Endothelial cell of umbilical vein (primary cell): ENCODE measurements around the gene SIN3B. TPM values are rescaled to one million over a fixed set of nuclear protein-coding genes. Genes with fewer than 3 reads are reported as not detected.

ENCODE experiments used
- BruUV-seq: library from RNA; stranded (reverse); fragments of 400-500 nt; replicated peaks from 2 replicates; lab custom pipeline; 2021; lab: Mats Ljungman, UMichigan
- CTCF ChIA-PET: fragments of 300-600, 350-600 bp; sonication (Branson Sonifier 250); formaldehyde crosslinking; loops from one replicate; lab custom pipeline; 2021; ENCODE audit warnings: antibody characterized with exemption, inconsistent platforms; lab: Charles Lee
- POLR2A ChIA-PET: fragments of 300-600, 350-600 bp; sonication (Branson Sonifier 250); formaldehyde crosslinking; loops from one replicate; lab custom pipeline; 2021; ENCODE audit warnings: antibody characterized with exemption, inconsistent platforms; lab: Charles Lee
- DNase-seq: peaks from one replicate; pipeline ENCODE4 v3.0.0-alpha.2; 2011; ENCODE audit warnings: low read depth, low spot score
- FAIRE-seq: peaks from 2 replicates; lab custom pipeline; 2011; peaks lifted over from hg19 to GRCh38; lab: Jason Lieb, UNC
- H2AFZ ChIP-seq: 2 replicates; pipeline ENCODE4 v1.6.0; 2012; ENCODE audit warnings: low read depth, low read length, control low read depth, inconsistent platforms
- H3K27ac ChIP-seq: 2 replicates; pipeline ENCODE4 v1.5.1; 2011; ENCODE audit warnings: low read depth, mild to moderate bottlenecking, control low read depth, low read length, moderate library complexity; ENCODE audit not compliant: insufficient read depth
- H3K27me3 ChIP-seq, 2 experiments: 2 replicates each; pipeline versions ENCODE4 v1.6.0 to v1.6.1; 2011; ENCODE audit warnings: low read length in 2 of 2, mixed read lengths in 1 of 2; ENCODE audit not compliant: control insufficient read depth in 2 of 2, insufficient read depth in 2 of 2
- H3K36me3 ChIP-seq, 2 experiments: 2 replicates in 1 of 2; 3 replicates in 1 of 2; pipeline ENCODE4 v1.5.1; 2011; ENCODE audit warnings: low read length in 2 of 2, mild to moderate bottlenecking in 1 of 2, moderate library complexity in 1 of 2; ENCODE audit not compliant: control insufficient read depth in 2 of 2, insufficient read depth in 2 of 2; ENCODE audit errors: extremely low read depth in 1 of 2
- H3K4me1 ChIP-seq: 3 replicates; pipeline ENCODE4 v1.5.1; 2011; ENCODE audit warnings: mild to moderate bottlenecking, low read length; ENCODE audit not compliant: control insufficient read depth, insufficient read depth; ENCODE audit errors: extremely low read depth
- H3K4me2 ChIP-seq: 2 replicates; pipeline ENCODE4 v1.6.1; 2011; ENCODE audit warnings: low read length, control low read depth, mixed read lengths; ENCODE audit not compliant: insufficient read depth
- H3K4me3 ChIP-seq, 3 experiments: fragments of 200-600 bp in 1 of 3; sonication (generic), shearing (Covaris generic) in 1 of 3; replicated peaks in 1 of 3; 2 replicates each; pipeline ENCODE4 v1.5.1; 2011 to 2016; ENCODE audit warnings: control low read depth in 3 of 3, low read length in 3 of 3, mild to moderate bottlenecking in 2 of 3, inconsistent platforms in 1 of 3, low read depth in 1 of 3, moderate library complexity in 1 of 3; ENCODE audit not compliant: insufficient read depth in 1 of 3
- H3K79me2 ChIP-seq: 2 replicates; pipeline ENCODE4 v1.6.0; 2012; ENCODE audit warnings: low read length, inconsistent platforms; ENCODE audit not compliant: control insufficient read depth, insufficient read depth
- H3K9ac ChIP-seq: replicated peaks from 2 replicates; pipeline ENCODE3; 2011; ENCODE audit warnings: low read length, control low read depth; ENCODE audit not compliant: insufficient read depth; ENCODE audit errors: extremely low read depth
- H3K9me1 ChIP-seq: replicated peaks from 3 replicates; pipeline ENCODE4 v1.6.0; 2011; ENCODE audit warnings: mild to moderate bottlenecking, low read length; ENCODE audit not compliant: control insufficient read depth, insufficient read depth; ENCODE audit errors: extremely low read depth
- H3K9me3 ChIP-seq: replicated peaks from 2 replicates; pipeline ENCODE4 v1.5.1; 2012; ENCODE audit warnings: low read length, inconsistent platforms; ENCODE audit not compliant: control insufficient read depth, insufficient read depth
- H4K20me1 ChIP-seq: replicated peaks from 2 replicates; pipeline ENCODE3; 2011; ENCODE audit warnings: mild to moderate bottlenecking, low read length; ENCODE audit not compliant: control insufficient read depth, insufficient read depth; ENCODE audit errors: extremely low read depth
- CTCF ChIP-seq, 2 donors: IDR thresholded peaks; 1 replicate in 1 of 2; 2 replicates in 1 of 2; pipeline ENCODE4 v1.5.1; 2011; ENCODE audit warnings: low read length in 2 of 2, mild to moderate bottlenecking in 2 of 2, moderate library complexity in 2 of 2, control low read depth in 1 of 2, inconsistent platforms in 1 of 2, low read depth in 1 of 2; ENCODE audit not compliant: insufficient read depth in 1 of 2; ENCODE audit errors: extremely low read depth in 1 of 2
- EZH2 ChIP-seq: IDR thresholded peaks from 2 replicates; pipeline ENCODE4 v1.6.1; 2012; ENCODE audit warnings: borderline replicate concordance, low read depth, mild to moderate bottlenecking, moderate library complexity, low read length, inconsistent platforms; ENCODE audit not compliant: severe bottlenecking
- FOS ChIP-seq: IDR thresholded peaks from 2 replicates; pipeline ENCODE4 v1.6.1; 2011; ENCODE audit warnings: mild to moderate bottlenecking, low read length, moderate library complexity, borderline replicate concordance; ENCODE audit not compliant: insufficient read depth
- GATA2 ChIP-seq: IDR thresholded peaks from 2 replicates; pipeline ENCODE4 v1.7.0; 2011; ENCODE audit warnings: low read depth, mild to moderate bottlenecking, moderate library complexity, mixed read lengths, low read length; ENCODE audit not compliant: insufficient read length, insufficient read depth
- JUN ChIP-seq: IDR thresholded peaks from 2 replicates; pipeline ENCODE4 v1.6.1; 2011; ENCODE audit warnings: borderline replicate concordance, low read depth; ENCODE audit not compliant: insufficient read length, insufficient read depth
- MAX ChIP-seq: IDR thresholded peaks from 2 replicates; pipeline ENCODE4 v1.6.1; 2011; ENCODE audit not compliant: insufficient read depth, insufficient read length
- MYC ChIP-seq: IDR thresholded peaks from one replicate; pipeline ENCODE4 v1.6.1; 2011; ENCODE audit warnings: mild to moderate bottlenecking, low read depth, low read length
- POLR2A ChIP-seq: IDR thresholded peaks from 2 replicates; pipeline ENCODE4 v1.6.1; 2012; ENCODE audit warnings: low read depth, mild to moderate bottlenecking, control low read depth, low read length
- POLR2AphosphoS5 ChIP-seq: IDR thresholded peaks from 2 replicates; pipeline ENCODE4 v1.6.1; 2012; ENCODE audit warnings: low read depth, mild to moderate bottlenecking, control low read depth, low read length, moderate library complexity; ENCODE audit not compliant: insufficient read depth
- dilution Hi-C: fragments of 300-500 bp; cut with MboI; formaldehyde crosslinking; loops from one replicate; pipeline ENCODE4 v1.15.0; 2019; ENCODE audit warnings: low sequenced_read_pairs; ENCODE audit not compliant: extremely low pct_ligation_motif_present
- intact Hi-C: fragments of 100-400 bp; cut with micrococcal nuclease; formaldehyde crosslinking; loops from one replicate; pipeline ENCODE4 v1.10.0; 2022
- polyA plus RNA-seq, 4 experiments: library from polyadenylated mRNA; depleted of rRNA in 3 of 4; stranded (reverse) in 3 of 4; unstranded in 1 of 4; fragments of >200 nt; gene quantifications; 2 replicates each; pipeline versions ENCODE4 v1.2.1 to v1.2.3, GENCODE V29; 2011 to 2012; ENCODE audit warnings: missing spikeins in 1 of 4
- total RNA-seq: library from RNA; stranded (reverse); gene quantifications from 2 replicates; pipeline ENCODE4 v1.2.3, GENCODE V29; 2021

SIN3B gene
- total and polyA plus RNA-seq, 2 donors (not counting 3 experiments of a cell fraction or from before 2014, with no cell fraction given): 46.2 to 75.0 TPM

- no TSS peak for BruUV-seq
- DNase-seq (no peak), FAIRE-seq (no peak)
- Histone ChIP-seq H3K4me1 (no peaks in the 10 kb centered on the region), H2AFZ (no peak overlapping the region), H3K9ac (no peak overlapping the region), H3K79me2 (no peaks in the 10 kb centered on the region), H3K27me3 (no peaks in the 10 kb centered on the region), H3K27ac (no peak overlapping the region), H4K20me1 (no peaks in the 10 kb centered on the region), H3K4me3 (no peak overlapping the region), H3K4me2 (no peak overlapping the region), H3K9me1 (no peaks in the 10 kb centered on the region), H3K36me3 (no peaks in the 10 kb centered on the region), H3K9me3 (no peaks in the 10 kb centered on the region)
- intact Hi-C loops: no loop called here
- ChIA-PET POLR2A (no interaction called here), CTCF (interaction anchor here (0.9 to 2.7 kb wide), 5 partner anchors 56 to 187 kb away, joined by 3 to 13 read pairs (median 5); no protein-coding TSS in a partner anchor)
- TF ChIP-seq EZH2 (no peak), POLR2A (no peak)
- dilution Hi-C loops: no loop called here
Measured at GRCh38 chr19:16901491-16902175, 72.4 kb downstream of the SIN3B start.

- no peak overlapping the region for H2AFZ ChIP-seq
- CTCF ChIA-PET: interaction anchor here (0.9 to 1.7 kb wide), 2 partner anchors 123 to 188 kb away, joined by 4 to 5 read pairs; no protein-coding TSS in a partner anchor
- H3K27ac ChIP-seq: no peak overlapping the region
- no peak overlapping the region for H3K9ac ChIP-seq
- FAIRE-seq: no peak
- H3K9me3 ChIP-seq: no peaks in the 10 kb centered on the region
- H3K79me2 ChIP-seq: no peaks in the 10 kb centered on the region
- H3K4me1 ChIP-seq: no peaks in the 10 kb centered on the region
- dilution Hi-C loops (no loop called here), intact Hi-C loops (no loop called here)
- DNase-seq: no peak
- H4K20me1 ChIP-seq: no peaks in the 10 kb centered on the region
- H3K27me3 ChIP-seq: no peaks in the 10 kb centered on the region
- no peaks in the 10 kb centered on the region for H3K9me1 ChIP-seq
- POLR2A ChIA-PET: no interaction called here
- no peaks in the 10 kb centered on the region for H3K36me3 ChIP-seq
- BruUV-seq: no TSS peak
- no peak overlapping the region for H3K4me3 ChIP-seq
- TF ChIP-seq EZH2 (no peak), POLR2AphosphoS5 (no peak), CTCF (IDR thresholded peaks at IDR 0.05; ENCODE audit: extremely low read depth in 1 of 2, insufficient read depth in 1 of 2, low read depth in 1 of 2, low read length in 2 of 2) (no peak), MAX (no peak), FOS (no peak), MYC (no peak), GATA2 (no peak), JUN (no peak), POLR2A (no peak)
- H3K4me2 ChIP-seq: no peak overlapping the region
Measured at GRCh38 chr19:16902545-16902944, 73.3 kb downstream of the SIN3B start.
